IMR-90 (cell line): ENCODE results near the gene IFI35. TPM values are rescaled to one million over a fixed set of nuclear protein-coding genes. Genes with fewer than 3 reads are reported as not detected.

Experiments used
- ATAC-seq: fragments of 200-7000 bp; cut with Tn5 transposase; 2 replicates; pipeline ENCODE4 v1.9.1; 2020; ENCODE audit warnings: low read depth, mild to moderate bottlenecking, moderate library complexity
- BruUV-seq: library from RNA; stranded (reverse); fragments of 400-500 nt; replicated peaks from 2 replicates; lab custom pipeline; 2021; lab: Mats Ljungman, UMichigan
- CTCF ChIA-PET: fragments of 300-600 bp; formaldehyde crosslinking; extraction: SDS; loops from one replicate; lab custom pipeline; 2021; ENCODE audit warnings: antibody characterized with exemption; lab: Yijun Ruan, JAX
- POLR2A ChIA-PET: fragments of 300-600 bp; sonication (Branson Sonifier 250); formaldehyde crosslinking; loops from one replicate; lab custom pipeline; 2022; ENCODE audit warnings: antibody characterized with exemption; ENCODE audit not compliant: unreplicated experiment; lab: Charles Lee
- DNase-seq: peaks from one replicate; pipeline ENCODE4 v3.0.0; 2013
- H2AFZ ChIP-seq: replicated peaks from 2 replicates; pipeline ENCODE3; 2013; ENCODE audit warnings: low read length, mild to moderate bottlenecking; ENCODE audit not compliant: poor library complexity
- H2AK5ac ChIP-seq: 2 replicates; pipeline ENCODE4 v1.6.1; 2013; ENCODE audit warnings: low read depth, low read length, inconsistent platforms
- H2AK9ac ChIP-seq: replicated peaks from 2 replicates; pipeline ENCODE3; 2013; ENCODE audit warnings: mild to moderate bottlenecking, low read depth, low read length, moderate library complexity; ENCODE audit not compliant: poor library complexity
- H2BK120ac ChIP-seq: 2 replicates; pipeline ENCODE4 v1.6.1; 2013; ENCODE audit warnings: low read depth, low read length, inconsistent platforms
- H2BK15ac ChIP-seq: 3 replicates; pipeline ENCODE4 v1.6.1; 2013; ENCODE audit warnings: low read depth, low read length, inconsistent platforms
- H2BK20ac ChIP-seq: 2 replicates; pipeline ENCODE4 v1.6.1; 2013; ENCODE audit warnings: low read depth, mild to moderate bottlenecking, inconsistent platforms, low read length, moderate library complexity
- H2BK5ac ChIP-seq: 2 replicates; pipeline ENCODE4 v1.6.1; 2013; ENCODE audit warnings: mild to moderate bottlenecking, low read depth, low read length, inconsistent platforms; ENCODE audit not compliant: poor library complexity, severe bottlenecking
- H3K14ac ChIP-seq: replicated peaks from 2 replicates; pipeline ENCODE4 v1.6.1; 2013; ENCODE audit warnings: low read depth, low read length, inconsistent platforms
- H3K18ac ChIP-seq: 2 replicates; pipeline ENCODE4 v1.6.1; 2013; ENCODE audit warnings: low read depth, low read length, control low read depth
- H3K23ac ChIP-seq: 2 replicates; pipeline ENCODE4 v1.6.1; 2013; ENCODE audit warnings: low read depth, low read length, inconsistent platforms
- H3K27ac ChIP-seq: 2 replicates; pipeline ENCODE4 v1.5.1; 2013; ENCODE audit warnings: mild to moderate bottlenecking, control low read depth, low read length; ENCODE audit not compliant: insufficient read depth
- H3K27me3 ChIP-seq: 2 replicates; pipeline ENCODE4 v1.6.1; 2013; ENCODE audit warnings: low read length; ENCODE audit not compliant: control insufficient read depth, insufficient read depth
- H3K36me3 ChIP-seq: 2 replicates; pipeline ENCODE4 v1.6.1; 2013; ENCODE audit warnings: low read length, mixed read lengths; ENCODE audit not compliant: control insufficient read depth, insufficient read depth
- H3K4ac ChIP-seq: 2 replicates; pipeline ENCODE4 v1.6.1; 2013; ENCODE audit warnings: low read depth, low read length, inconsistent platforms
- H3K4me1 ChIP-seq: 2 replicates; pipeline ENCODE4 v1.6.1; 2013; ENCODE audit warnings: low read length, mixed read lengths; ENCODE audit not compliant: control insufficient read depth, insufficient read depth
- H3K4me2 ChIP-seq: 2 replicates; pipeline ENCODE4 v1.6.1; 2013; ENCODE audit warnings: low read depth, mild to moderate bottlenecking, control low read depth, low read length, moderate library complexity
- H3K4me3 ChIP-seq: 2 replicates; pipeline ENCODE4 v1.5.1; 2013; ENCODE audit warnings: low read depth, mild to moderate bottlenecking, control low read depth, low read length, moderate library complexity; ENCODE audit not compliant: insufficient read depth
- H3K56ac ChIP-seq: 2 replicates; pipeline ENCODE4 v1.6.1; 2013; ENCODE audit warnings: low read length, inconsistent platforms; ENCODE audit not compliant: insufficient read depth; ENCODE audit errors: extremely low read depth
- H3K79me1 ChIP-seq, 2 experiments: 2 replicates each; pipeline ENCODE4 v1.6.1; 2013; ENCODE audit warnings: low read length in 2 of 2, inconsistent platforms in 1 of 2, low read depth in 1 of 2
- H3K9ac ChIP-seq: 2 replicates; pipeline ENCODE4 v1.6.1; 2013; ENCODE audit warnings: low read depth, low read length, control low read depth
- H3K9me1 ChIP-seq: 2 replicates; pipeline ENCODE4 v1.6.1; 2013; ENCODE audit warnings: low read length, inconsistent platforms; ENCODE audit not compliant: insufficient read depth
- H3K9me3 ChIP-seq: 2 replicates; pipeline ENCODE4 v1.6.1; 2013; ENCODE audit warnings: low read length; ENCODE audit not compliant: control insufficient read depth, insufficient read depth
- H4K20me1 ChIP-seq: 2 replicates; pipeline ENCODE4 v1.6.1; 2013; ENCODE audit warnings: low read length, inconsistent platforms; ENCODE audit not compliant: insufficient read depth
- H4K5ac ChIP-seq: 2 replicates; pipeline ENCODE4 v1.6.1; 2013; ENCODE audit warnings: mild to moderate bottlenecking, low read depth, low read length, control low read depth
- H4K8ac ChIP-seq, 2 experiments: 2 replicates each; pipeline ENCODE4 v1.6.1; 2013; ENCODE audit warnings: low read depth in 2 of 2, low read length in 2 of 2, control low read depth in 1 of 2, inconsistent platforms in 1 of 2
- H4K91ac ChIP-seq: 2 replicates; pipeline ENCODE4 v1.6.1; 2013; ENCODE audit warnings: low read depth, low read length, inconsistent platforms; ENCODE audit not compliant: insufficient read depth
- MXI1 ChIP-seq: IDR thresholded peaks from 2 replicates; pipeline ENCODE4 v1.6.1; 2012; ENCODE audit warnings: low read depth, mild to moderate bottlenecking, low read length, moderate library complexity, borderline replicate concordance
- NFE2L2 ChIP-seq: fragments of 150-350 bp; IDR thresholded peaks from 2 replicates; pipeline ENCODE4 v1.6.1; 2016; ENCODE audit warnings: low read depth, mild to moderate bottlenecking, low read length
- RAD21 ChIP-seq: IDR thresholded peaks from 2 replicates; pipeline ENCODE4 v1.6.1; 2012; ENCODE audit warnings: low read length, improper control_type of control experiment
- WGBS, 2 experiments: methylation state at CpG; one replicate each; pipeline versions ENCODE4 v1.1.5 to v1.1.7; 2013; ENCODE audit warnings: missing lambda C conversion rate in 2 of 2; ENCODE audit not compliant: insufficient read length in 1 of 2; ENCODE audit errors: extremely low coverage in 2 of 2; 5-methylcytosine and 5-hydroxymethylcytosine counted together
- dilution Hi-C: fragments of 300-500 bp; cut with HindIII; formaldehyde crosslinking; loops from one replicate; pipeline ENCODE4 v1.14.3; 2018; ENCODE audit warnings: low sequenced_read_pairs; ENCODE audit not compliant: unreplicated experiment
- in situ Hi-C: fragments of 300-500 bp; cut with MboI; formaldehyde crosslinking; loops from 3 replicates; pipeline ENCODE4 v1.14.3; 2019; ENCODE audit warnings: low sequenced_read_pairs, inconsistent platforms, mixed read lengths
- intact Hi-C: fragments of 100-400 bp; cut with micrococcal nuclease; formaldehyde crosslinking; loops from 2 replicates; pipeline ENCODE4 v1.10.0; 2022
- polyA plus RNA-seq, 3 experiments: library from polyadenylated mRNA; depleted of rRNA; stranded (reverse); fragments of >200 nt; gene quantifications; 2 replicates each; pipeline ENCODE4 v1.2.3, GENCODE V29; 2012; ENCODE audit warnings: low replicate concordance in 1 of 3
- total RNA-seq: library from RNA; depleted of rRNA; stranded (reverse); fragments of >200 nt; gene quantifications from 2 replicates; pipeline ENCODE4 v1.2.3, GENCODE V29; 2012

IFI35 gene
- total and polyA plus RNA-seq, 2 of the 4 experiments (the other 2 are of a cell fraction) = 15.8 to 17.0 TPM

DNA sequence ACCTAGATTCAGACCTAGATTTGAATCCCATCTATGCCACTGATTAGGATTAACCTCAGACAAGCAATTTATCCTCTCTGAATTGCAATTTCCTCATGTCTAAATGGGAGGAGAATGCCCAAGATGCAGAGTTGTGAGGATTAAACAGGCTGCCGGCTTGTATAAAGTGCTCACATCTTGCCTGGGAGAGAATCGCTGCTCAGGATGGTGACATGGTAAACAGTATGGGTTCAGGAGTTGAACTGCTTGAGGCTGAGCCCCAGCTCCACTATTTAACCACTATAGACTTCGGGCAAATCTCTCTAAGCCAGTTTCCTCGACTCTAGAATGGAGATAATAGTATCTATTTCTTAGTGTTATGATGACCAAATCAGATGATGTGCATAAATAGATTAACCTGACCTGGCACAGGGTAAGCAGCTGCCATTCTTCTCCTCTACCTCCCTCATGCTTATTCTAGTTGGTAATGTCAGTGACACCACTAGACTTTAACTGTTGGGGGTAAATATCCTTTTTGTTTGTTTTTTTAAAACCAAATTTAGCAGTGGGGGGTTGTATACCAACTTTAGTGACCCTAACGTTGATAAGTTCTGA lies 9.1 kb upstream of the IFI35 start:
- Histone ChIP-seq H3K9me3 (no peaks in the 10 kb centered on the region), H2AK5ac (peak overlapping the region; percentile 52; the same call in 1 of the 2 replicates), H3K4ac (peak overlapping the region; percentile 78), H3K9me1 (0 out of 2 replicates have a peak, but pooled peaks cover 3% of the 10 kb centered on the region), H3K23ac (peak overlapping the region; percentile 47; the same call in 1 of the 2 replicates), H3K4me1 (peaks cover 6% of the 10 kb centered on the region), H2BK5ac (peak overlapping the region; percentile 31), H4K5ac (peak overlapping the region; percentile 77), H3K27me3 (no peaks in the 10 kb centered on the region), H3K36me3 (peaks cover 21% of the 10 kb centered on the region), H4K20me1 (peaks cover 27% of the 10 kb centered on the region; the same call in 1 of the 2 replicates), H3K79me1 (peaks cover 12 to 42% of the 10 kb centered on the region in 2 experiments; a peak in 3 of 4 replicates), H4K91ac (peak overlapping the region; percentile 18; the same call in 1 of the 2 replicates), H2AFZ (peak overlapping the region; percentile 72), H2AK9ac (no peak overlapping the region), H3K4me3 (peak overlapping the region; percentile 12; the same call in 1 of the 2 replicates), H4K8ac (peak overlapping the region; percentile 68 to 85), H3K56ac (no peak overlapping the region; the same call in 1 of the 2 replicates), H3K14ac (peak overlapping the region; percentile 58; the same call in 1 of the 2 replicates), H3K27ac (peak overlapping the region; percentile 42; the same call in 1 of the 2 replicates), H2BK15ac (no peak overlapping the region; the same call in 2 of the 3 replicates), H2BK20ac (no peak overlapping the region), H3K9ac (peak overlapping the region; percentile 16), H3K4me2 (peak overlapping the region; percentile 45), H2BK120ac (peak overlapping the region; percentile 48; the same call in 1 of the 2 replicates), H3K18ac (0 out of 2 replicates have a peak overlapping the region, but pooled peaks have one; percentile 4)
- ChIA-PET POLR2A (interaction anchor here (0.6 to 1.6 kb wide), 8 partner anchors 9 to 363 kb away, joined by 3 to 6 read pairs (median 5); partner anchors contain the start of genes IFI35, PTGES3L and RUNDC1), CTCF (interaction anchor here (0.6 to 1.9 kb wide), 6 partner anchors 10 to 321 kb away, joined by 3 to 9 read pairs (median 3); partner anchors contain the start of gene PTGES3L)
- peak; percentile 2 for ATAC-seq
- dilution Hi-C loops = no loop called here
- no TSS peak for BruUV-seq
- no CpG with 5 or more reads among the region's 5 CpGs for WGBS, 2 experiments
- no peak for DNase-seq
- in situ Hi-C loops = loop anchor here (25.0 kb wide), 1 partner anchor 365 kb away; no protein-coding TSS in a partner anchor
- TF ChIP-seq NFE2L2 (no peak), RAD21 (no peak), MXI1 (no peak)
- intact Hi-C loops = loop anchor here (10.0 kb wide), 1 partner anchor 317 kb away; no protein-coding TSS in a partner anchor
